RWPE2 (cell line): Measurements from ENCODE around the gene AADAC.

ENCODE experiments used
- ATAC-seq: fragments of 200-7000 bp; cut with Tn5 transposase; 3 replicates; pipeline ENCODE4 v1.9.1; 2021; ENCODE audit warnings: low read depth
- DNase-seq: peaks from one replicate; pipeline ENCODE4 v3.0.0-alpha.2; 2020; ENCODE audit warnings: low spot score
- H3K27ac ChIP-seq: fragments of 450-650 bp; 2 replicates; pipeline ENCODE4 v1.5.1; 2017; ENCODE audit warnings: mild to moderate bottlenecking; ENCODE audit not compliant: poor library complexity, severe bottlenecking
- H3K27me3 ChIP-seq: fragments of 250-450 bp; sonication (Bioruptor Pico); 2 replicates; pipeline ENCODE4 v1.5.1; 2021; ENCODE audit warnings: mild to moderate bottlenecking, moderate library complexity; ENCODE audit not compliant: insufficient read depth, poor library complexity, severe bottlenecking
- H3K36me3 ChIP-seq: fragments of 250-450 bp; sonication (Bioruptor Pico); 2 replicates; pipeline ENCODE4 v1.5.1; 2020; ENCODE audit warnings: low read depth, mild to moderate bottlenecking, moderate library complexity
- H3K4me1 ChIP-seq: fragments of 250-450 bp; sonication (Bioruptor Pico); 2 replicates; pipeline ENCODE4 v1.5.1; 2021; ENCODE audit warnings: mild to moderate bottlenecking, moderate library complexity; ENCODE audit not compliant: insufficient read depth, poor library complexity, severe bottlenecking
- H3K4me3 ChIP-seq: fragments of 250-450 bp; sonication (Bioruptor Pico); 2 replicates; pipeline ENCODE4 v1.5.1; 2021; ENCODE audit warnings: mild to moderate bottlenecking, moderate library complexity; ENCODE audit not compliant: severe bottlenecking
- H3K9me3 ChIP-seq: fragments of 250-450 bp; sonication (Bioruptor Pico); 2 replicates; pipeline ENCODE4 v1.5.1; 2021; ENCODE audit warnings: mild to moderate bottlenecking, moderate library complexity; ENCODE audit not compliant: severe bottlenecking
- TF ChIP-seq, protein P1 (sequence below): fragments of 450-650 bp; IDR thresholded peaks from one replicate; pipeline ENCODE4 v1.5.1; 2017; ENCODE audit warnings: mild to moderate bottlenecking, moderate library complexity; ENCODE audit not compliant: poor library complexity, severe bottlenecking

AADAC gene

DNA sequence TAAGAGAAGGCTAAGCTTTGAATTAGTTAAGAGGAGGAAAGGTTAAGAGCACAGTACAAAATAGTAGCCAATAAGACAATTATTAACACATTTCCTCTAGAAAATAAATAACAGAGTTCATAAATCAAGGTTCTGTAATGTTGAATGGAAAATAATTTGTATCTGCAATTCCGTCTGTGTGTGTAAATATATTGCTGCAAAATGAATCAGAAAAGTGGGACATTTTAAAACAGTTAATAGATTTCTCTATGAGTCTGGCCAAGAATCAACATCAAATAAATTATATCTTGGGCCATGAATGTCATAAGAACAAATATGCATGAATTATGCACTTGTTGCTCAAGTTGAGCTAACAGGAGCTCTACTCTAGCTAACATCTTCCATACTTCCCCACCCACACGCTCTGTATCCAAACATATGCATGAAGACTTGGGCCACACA, 45.3 kb downstream of the AADAC start:
- ATAC-seq (no peak), DNase-seq (no peak)
- Histone ChIP-seq H3K36me3 (no peaks in the 10 kb centered on the region), H3K9me3 (no peaks in the 10 kb centered on the region), H3K27me3 (no peaks in the 10 kb centered on the region), H3K4me3 (no peak overlapping the region), H3K4me1 (peaks cover 7% of the 10 kb centered on the region), H3K27ac (no peak overlapping the region)
- TF ChIP-seq, protein P1, sequence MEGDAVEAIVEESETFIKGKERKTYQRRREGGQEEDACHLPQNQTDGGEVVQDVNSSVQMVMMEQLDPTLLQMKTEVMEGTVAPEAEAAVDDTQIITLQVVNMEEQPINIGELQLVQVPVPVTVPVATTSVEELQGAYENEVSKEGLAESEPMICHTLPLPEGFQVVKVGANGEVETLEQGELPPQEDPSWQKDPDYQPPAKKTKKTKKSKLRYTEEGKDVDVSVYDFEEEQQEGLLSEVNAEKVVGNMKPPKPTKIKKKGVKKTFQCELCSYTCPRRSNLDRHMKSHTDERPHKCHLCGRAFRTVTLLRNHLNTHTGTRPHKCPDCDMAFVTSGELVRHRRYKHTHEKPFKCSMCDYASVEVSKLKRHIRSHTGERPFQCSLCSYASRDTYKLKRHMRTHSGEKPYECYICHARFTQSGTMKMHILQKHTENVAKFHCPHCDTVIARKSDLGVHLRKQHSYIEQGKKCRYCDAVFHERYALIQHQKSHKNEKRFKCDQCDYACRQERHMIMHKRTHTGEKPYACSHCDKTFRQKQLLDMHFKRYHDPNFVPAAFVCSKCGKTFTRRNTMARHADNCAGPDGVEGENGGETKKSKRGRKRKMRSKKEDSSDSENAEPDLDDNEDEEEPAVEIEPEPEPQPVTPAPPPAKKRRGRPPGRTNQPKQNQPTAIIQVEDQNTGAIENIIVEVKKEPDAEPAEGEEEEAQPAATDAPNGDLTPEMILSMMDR: no peak

DNA sequence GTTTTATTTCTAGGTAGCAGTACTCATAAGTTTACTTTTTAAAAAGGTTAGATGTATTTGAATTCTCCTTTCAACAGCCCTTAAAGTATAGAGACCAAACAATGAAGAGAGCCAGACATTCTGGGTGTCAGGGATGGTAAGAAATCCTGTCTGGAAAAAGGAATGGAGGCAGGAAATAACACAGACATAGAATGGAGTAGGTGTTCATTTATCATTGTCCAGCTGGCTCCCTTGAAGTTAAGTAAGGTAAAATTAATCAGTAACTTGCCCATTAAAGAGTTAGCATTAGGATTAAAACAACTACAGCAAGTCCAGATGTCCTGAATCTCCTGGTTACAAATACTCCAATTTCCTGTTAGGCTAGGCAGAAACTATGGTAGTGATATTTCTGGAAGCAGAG, 46.0 kb downstream of the AADAC start:
- H3K27ac ChIP-seq: peak overlapping the region; percentile 14
- H3K4me3 ChIP-seq: no peak overlapping the region
- H3K4me1 ChIP-seq: peaks cover 14% of the 10 kb centered on the region
- no peaks in the 10 kb centered on the region for H3K36me3 ChIP-seq
- DNase-seq (no peak), ATAC-seq (no peak)
- no peaks in the 10 kb centered on the region for H3K9me3 ChIP-seq
- TF ChIP-seq, protein P1: no peak
- no peaks in the 10 kb centered on the region for H3K27me3 ChIP-seq

DNA sequence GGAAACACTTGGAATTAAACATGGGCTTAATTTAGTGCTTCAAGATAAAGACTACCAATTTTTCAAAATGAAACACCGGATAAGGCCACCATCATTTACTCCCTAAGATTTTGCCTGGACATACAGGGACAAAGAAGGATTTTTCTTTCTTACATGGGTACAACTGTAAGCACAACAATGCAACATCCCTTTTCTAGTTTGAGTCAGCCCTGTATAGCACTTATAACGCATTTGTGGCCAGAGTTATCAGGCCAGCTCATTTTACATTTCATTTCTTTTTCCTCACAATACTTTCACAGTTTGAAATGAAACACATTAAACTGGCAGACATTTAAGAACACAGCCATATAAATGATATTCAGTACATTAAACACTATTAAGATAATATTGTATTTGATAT, 49.7 kb downstream of the AADAC start:
- TF ChIP-seq, protein P1: no peak
- no peaks in the 10 kb centered on the region for H3K27me3 ChIP-seq
- no peaks in the 10 kb centered on the region for H3K9me3 ChIP-seq
- peak overlapping the region; percentile 83 for H3K27ac ChIP-seq
- H3K4me1 ChIP-seq: peaks cover 18% of the 10 kb centered on the region
- no peak for DNase-seq
- no peaks in the 10 kb centered on the region for H3K36me3 ChIP-seq
- H3K4me3 ChIP-seq: no peak overlapping the region
- ATAC-seq: no peak

DNA sequence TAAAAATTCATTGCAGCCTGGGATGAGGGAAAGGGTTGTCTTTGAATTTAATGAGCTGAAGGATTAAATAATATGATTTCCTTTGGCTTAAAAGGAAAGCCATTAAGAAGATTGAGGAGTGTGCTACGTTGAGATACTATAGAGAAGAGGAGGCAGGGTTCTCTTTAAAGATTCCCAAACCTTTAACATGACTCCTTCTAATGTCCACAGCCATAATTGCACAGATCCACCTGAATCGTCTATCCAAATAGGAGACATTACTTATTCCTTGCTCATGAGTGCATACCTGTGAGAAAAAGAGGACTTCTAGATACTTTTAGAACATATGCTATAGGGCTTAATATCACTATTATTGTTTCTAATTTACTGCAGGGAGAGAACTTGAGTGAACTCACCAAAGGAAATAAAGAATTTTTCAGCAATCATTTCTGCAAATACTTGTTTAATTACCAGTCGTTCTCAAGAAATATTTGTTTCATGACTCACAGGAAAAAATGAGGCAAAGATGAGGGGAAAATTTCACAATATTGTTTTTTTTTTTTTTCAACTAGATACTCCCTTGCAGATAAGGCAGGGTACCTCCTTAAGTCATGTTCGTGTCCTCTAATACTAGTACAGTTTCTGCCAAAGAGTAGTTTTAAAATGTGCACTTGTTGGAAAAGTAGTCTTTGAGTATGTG, 50.6 kb downstream of the AADAC start:
- TF ChIP-seq, protein P1: no peak

DNA sequence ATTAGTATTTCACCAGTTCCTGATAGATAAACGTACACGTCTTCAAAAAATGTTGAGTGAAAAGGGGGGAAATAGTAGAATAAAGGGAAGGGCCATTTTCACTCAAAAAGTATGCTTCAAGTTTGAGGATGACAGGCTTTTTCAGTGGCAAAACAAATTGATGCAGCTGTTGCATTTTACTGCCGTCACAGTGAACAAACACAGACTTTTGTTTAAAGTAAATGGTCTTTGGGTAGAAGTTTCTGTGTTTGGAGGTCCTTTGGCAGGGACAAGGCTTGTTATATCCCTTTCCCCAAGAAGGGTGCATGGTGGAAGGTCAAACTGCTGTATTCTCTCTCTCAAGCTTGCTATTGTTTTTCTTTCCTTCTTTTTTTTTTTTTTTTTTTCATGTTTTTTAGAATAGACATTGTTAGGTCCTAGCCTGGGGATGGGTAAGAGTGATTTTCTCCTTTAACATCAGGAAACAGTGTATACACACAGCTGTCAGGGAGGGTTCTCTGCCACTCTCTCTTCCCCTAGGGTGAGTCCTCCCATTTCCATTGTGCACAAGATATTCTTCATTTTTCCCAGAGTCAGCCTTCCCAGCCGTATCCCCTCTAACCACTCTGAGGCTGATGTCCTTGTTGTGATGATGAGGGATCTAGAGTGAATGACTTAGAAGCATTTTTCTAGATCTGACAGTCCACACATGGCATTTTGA, 52.9 kb downstream of the AADAC start:
- H3K9me3 ChIP-seq: no peaks in the 10 kb centered on the region
- no peak overlapping the region for H3K27ac ChIP-seq
- DNase-seq (no peak), ATAC-seq (no peak)
- H3K4me1 ChIP-seq: peaks cover 18% of the 10 kb centered on the region
- TF ChIP-seq, protein P1: no peak
- H3K36me3 ChIP-seq: no peaks in the 10 kb centered on the region
- no peaks in the 10 kb centered on the region for H3K27me3 ChIP-seq
- no peak overlapping the region for H3K4me3 ChIP-seq

More for the DNA sequence above, 50.6 kb downstream of the AADAC start:
- no peaks in the 10 kb centered on the region for H3K9me3 ChIP-seq
- no peak for DNase-seq
- peaks cover 18% of the 10 kb centered on the region for H3K4me1 ChIP-seq
- H3K36me3 ChIP-seq: no peaks in the 10 kb centered on the region
- ATAC-seq: peak; percentile 72
- no peak overlapping the region for H3K4me3 ChIP-seq
- peak overlapping the region; percentile 83 for H3K27ac ChIP-seq
- no peaks in the 10 kb centered on the region for H3K27me3 ChIP-seq
